Measurements from ENCODE around the gene NUMBL. TPM values are rescaled to one million over a fixed set of nuclear protein-coding genes. Genes with fewer than 3 reads are reported as not detected.

NUMBL gene
- total and polyA plus RNA-seq, 9 of the 15 experiments (the other 6 are each of a cell fraction or from before 2014, with no cell fraction given): 0.39 to 38.6 (median 6.6) TPM

DNA sequence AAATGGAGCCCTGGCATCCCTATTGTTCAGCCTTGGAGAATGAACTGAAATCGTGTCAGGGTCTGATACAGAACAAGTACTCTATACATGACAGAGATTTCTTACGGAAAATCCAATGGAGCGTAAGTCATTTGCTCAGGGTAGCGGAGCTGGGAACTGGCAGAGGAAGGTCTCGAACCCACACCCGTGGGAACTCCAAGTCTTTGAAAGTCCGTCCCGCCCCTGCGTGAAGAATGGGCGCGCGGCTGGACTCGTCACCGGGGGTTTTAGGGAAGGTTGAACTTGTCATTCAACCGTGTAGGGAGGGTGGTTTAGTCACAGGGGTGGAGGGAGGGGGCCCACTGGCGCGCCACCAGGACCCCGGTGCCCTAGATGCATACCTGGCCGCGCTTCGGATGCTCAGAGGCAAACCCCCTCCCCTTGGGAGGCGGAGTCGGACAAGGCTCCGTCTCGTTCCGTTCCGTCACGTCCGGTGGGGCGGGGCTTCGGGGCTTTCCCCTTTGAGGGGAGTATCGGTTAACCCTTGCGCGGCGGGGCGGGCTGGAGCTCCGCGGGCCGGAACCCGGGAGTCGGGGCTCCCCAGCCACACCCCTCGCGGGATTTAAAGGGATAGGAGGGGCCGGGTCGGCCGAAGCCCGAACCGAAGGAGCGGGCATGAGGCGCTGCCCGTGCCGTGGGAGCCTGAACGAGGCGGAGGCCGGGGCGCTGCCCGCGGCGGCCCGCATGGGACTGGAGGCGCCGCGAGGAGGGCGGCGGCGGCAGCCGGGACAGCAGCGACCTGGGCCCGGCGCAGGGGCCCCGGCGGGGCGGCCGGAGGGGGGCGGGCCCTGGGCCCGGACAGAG is 26.3 kb upstream of the NUMBL start, which contains the start of the genes COQ8B and ITPKC (continued):
- TF ChIP-seq, protein P1, sequence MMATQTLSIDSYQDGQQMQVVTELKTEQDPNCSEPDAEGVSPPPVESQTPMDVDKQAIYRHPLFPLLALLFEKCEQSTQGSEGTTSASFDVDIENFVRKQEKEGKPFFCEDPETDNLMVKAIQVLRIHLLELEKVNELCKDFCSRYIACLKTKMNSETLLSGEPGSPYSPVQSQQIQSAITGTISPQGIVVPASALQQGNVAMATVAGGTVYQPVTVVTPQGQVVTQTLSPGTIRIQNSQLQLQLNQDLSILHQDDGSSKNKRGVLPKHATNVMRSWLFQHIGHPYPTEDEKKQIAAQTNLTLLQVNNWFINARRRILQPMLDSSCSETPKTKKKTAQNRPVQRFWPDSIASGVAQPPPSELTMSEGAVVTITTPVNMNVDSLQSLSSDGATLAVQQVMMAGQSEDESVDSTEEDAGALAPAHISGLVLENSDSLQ (IDR thresholded peaks at IDR 0.05): peak; percentile 34; the same call in 1 of the 2 replicates
- TF ChIP-seq ZNF668 (CRISPR knock-in tag; IDR thresholded peaks at IDR 0.05) (no peak), ZNF785 (CRISPR knock-in tag; IDR thresholded peaks at IDR 0.05) (no peak), ZNF197 (CRISPR knock-in tag; IDR thresholded peaks at IDR 0.05; ENCODE audit: low read depth) (no peak), ZC3H11A (IDR thresholded peaks at IDR 0.05; ENCODE audit: low read depth, low read length) (no peak), XRCC5 (IDR thresholded peaks at IDR 0.05; ENCODE audit: low read depth, low read length) (no peak; the same call in 1 of the 2 replicates), PRPF4 (IDR thresholded peaks at IDR 0.05; ENCODE audit: insufficient read depth, low read depth, low read length, poor library complexity, severe bottlenecking) (no peak), NUFIP1 (IDR thresholded peaks at IDR 0.05; ENCODE audit: partially characterized antibody) (no peak), MBD2 (IDR thresholded peaks at IDR 0.05; ENCODE audit: borderline replicate concordance, low read depth) (0 out of 2 replicates have a peak, but pooled peaks have one; percentile 44), ZNF282 (CRISPR knock-in tag; IDR thresholded peaks at IDR 0.05) (no peak), CBX8 (IDR thresholded peaks at IDR 0.05; ENCODE audit: borderline replicate concordance, extremely low read depth, low read depth, low read length, poor library complexity, severe bottlenecking) (no peak), HDAC1 (IDR thresholded peaks at IDR 0.05) (peak; percentile 40 to 76; a peak in 2 of 4 replicates), MTA3 (IDR thresholded peaks at IDR 0.05; ENCODE audit: borderline replicate concordance) (peak; percentile 68), KDM4B (IDR thresholded peaks at IDR 0.05; ENCODE audit: borderline replicate concordance in 2 of 2, low read depth in 1 of 2) (no peak), IFI16 (CRISPR knock-in tag; IDR thresholded peaks at IDR 0.05) (no peak), TRIM24 (IDR thresholded peaks at IDR 0.05) (no peak), NFRKB (IDR thresholded peaks at IDR 0.05; ENCODE audit: low read depth) (no peak), SETDB1 (IDR thresholded peaks at IDR 0.05; ENCODE audit: low read length) (no peak), ARNT (IDR thresholded peaks at IDR 0.05) (no peak), EWSR1 (IDR thresholded peaks at IDR 0.05; ENCODE audit: borderline replicate concordance, low read depth, partially characterized antibody) (no peak)
- TF ChIP-seq, protein P2, sequence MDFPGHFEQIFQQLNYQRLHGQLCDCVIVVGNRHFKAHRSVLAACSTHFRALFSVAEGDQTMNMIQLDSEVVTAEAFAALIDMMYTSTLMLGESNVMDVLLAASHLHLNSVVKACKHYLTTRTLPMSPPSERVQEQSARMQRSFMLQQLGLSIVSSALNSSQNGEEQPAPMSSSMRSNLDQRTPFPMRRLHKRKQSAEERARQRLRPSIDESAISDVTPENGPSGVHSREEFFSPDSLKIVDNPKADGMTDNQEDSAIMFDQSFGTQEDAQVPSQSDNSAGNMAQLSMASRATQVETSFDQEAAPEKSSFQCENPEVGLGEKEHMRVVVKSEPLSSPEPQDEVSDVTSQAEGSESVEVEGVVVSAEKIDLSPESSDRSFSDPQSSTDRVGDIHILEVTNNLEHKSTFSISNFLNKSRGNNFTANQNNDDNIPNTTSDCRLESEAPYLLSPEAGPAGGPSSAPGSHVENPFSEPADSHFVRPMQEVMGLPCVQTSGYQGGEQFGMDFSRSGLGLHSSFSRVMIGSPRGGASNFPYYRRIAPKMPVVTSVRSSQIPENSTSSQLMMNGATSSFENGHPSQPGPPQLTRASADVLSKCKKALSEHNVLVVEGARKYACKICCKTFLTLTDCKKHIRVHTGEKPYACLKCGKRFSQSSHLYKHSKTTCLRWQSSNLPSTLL (IDR thresholded peaks at IDR 0.05): no peak
- TF ChIP-seq, protein P3, sequence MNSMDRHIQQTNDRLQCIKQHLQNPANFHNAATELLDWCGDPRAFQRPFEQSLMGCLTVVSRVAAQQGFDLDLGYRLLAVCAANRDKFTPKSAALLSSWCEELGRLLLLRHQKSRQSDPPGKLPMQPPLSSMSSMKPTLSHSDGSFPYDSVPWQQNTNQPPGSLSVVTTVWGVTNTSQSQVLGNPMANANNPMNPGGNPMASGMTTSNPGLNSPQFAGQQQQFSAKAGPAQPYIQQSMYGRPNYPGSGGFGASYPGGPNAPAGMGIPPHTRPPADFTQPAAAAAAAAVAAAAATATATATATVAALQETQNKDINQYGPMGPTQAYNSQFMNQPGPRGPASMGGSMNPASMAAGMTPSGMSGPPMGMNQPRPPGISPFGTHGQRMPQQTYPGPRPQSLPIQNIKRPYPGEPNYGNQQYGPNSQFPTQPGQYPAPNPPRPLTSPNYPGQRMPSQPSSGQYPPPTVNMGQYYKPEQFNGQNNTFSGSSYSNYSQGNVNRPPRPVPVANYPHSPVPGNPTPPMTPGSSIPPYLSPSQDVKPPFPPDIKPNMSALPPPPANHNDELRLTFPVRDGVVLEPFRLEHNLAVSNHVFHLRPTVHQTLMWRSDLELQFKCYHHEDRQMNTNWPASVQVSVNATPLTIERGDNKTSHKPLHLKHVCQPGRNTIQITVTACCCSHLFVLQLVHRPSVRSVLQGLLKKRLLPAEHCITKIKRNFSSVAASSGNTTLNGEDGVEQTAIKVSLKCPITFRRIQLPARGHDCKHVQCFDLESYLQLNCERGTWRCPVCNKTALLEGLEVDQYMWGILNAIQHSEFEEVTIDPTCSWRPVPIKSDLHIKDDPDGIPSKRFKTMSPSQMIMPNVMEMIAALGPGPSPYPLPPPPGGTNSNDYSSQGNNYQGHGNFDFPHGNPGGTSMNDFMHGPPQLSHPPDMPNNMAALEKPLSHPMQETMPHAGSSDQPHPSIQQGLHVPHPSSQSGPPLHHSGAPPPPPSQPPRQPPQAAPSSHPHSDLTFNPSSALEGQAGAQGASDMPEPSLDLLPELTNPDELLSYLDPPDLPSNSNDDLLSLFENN (IDR thresholded peaks at IDR 0.05; ENCODE audit: low read depth in 2 of 2, low read length in 2 of 2): no peak

Measured in K562 (cell line).